ENCODE measurements around the gene GLDN. TPM values are rescaled to one million over a fixed set of nuclear protein-coding genes. Genes with fewer than 3 reads are reported as not detected.

GLDN gene
- total RNA-seq, 4 donors from 2014 or later: 25.1 to 51.7 (median 30.7) TPM

DNA sequence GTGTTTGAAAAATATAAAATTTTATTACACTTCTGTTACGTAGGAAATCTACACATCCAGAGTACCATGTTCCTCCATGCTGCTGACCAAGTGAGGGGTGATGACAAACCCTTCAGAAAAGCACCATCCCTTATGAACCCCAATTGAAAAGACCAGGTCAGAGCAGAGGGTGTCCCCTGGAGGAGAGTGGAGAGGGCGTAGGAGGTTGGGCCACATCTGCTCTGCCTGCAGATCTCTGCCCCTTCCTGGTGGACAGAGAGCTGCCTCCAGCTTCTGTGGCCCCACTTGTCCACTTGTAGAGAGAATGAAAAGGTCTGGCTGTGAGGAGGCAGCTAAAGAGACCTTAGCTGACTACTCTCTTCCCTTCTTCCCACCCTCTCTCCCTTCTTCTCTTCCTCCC is 55.5 kb downstream of the GLDN start:
- ATAC-seq (ENCODE audit: low FRiP score) (no peak), DNase-seq (ENCODE audit: low spot score) (no peak)
- TF ChIP-seq, protein P1, sequence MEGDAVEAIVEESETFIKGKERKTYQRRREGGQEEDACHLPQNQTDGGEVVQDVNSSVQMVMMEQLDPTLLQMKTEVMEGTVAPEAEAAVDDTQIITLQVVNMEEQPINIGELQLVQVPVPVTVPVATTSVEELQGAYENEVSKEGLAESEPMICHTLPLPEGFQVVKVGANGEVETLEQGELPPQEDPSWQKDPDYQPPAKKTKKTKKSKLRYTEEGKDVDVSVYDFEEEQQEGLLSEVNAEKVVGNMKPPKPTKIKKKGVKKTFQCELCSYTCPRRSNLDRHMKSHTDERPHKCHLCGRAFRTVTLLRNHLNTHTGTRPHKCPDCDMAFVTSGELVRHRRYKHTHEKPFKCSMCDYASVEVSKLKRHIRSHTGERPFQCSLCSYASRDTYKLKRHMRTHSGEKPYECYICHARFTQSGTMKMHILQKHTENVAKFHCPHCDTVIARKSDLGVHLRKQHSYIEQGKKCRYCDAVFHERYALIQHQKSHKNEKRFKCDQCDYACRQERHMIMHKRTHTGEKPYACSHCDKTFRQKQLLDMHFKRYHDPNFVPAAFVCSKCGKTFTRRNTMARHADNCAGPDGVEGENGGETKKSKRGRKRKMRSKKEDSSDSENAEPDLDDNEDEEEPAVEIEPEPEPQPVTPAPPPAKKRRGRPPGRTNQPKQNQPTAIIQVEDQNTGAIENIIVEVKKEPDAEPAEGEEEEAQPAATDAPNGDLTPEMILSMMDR (IDR thresholded peaks at IDR 0.05): no peak

- ATAC-seq (ENCODE audit: low FRiP score) (no peak), DNase-seq (ENCODE audit: low spot score) (no peak)
- TF ChIP-seq, protein P1 (IDR thresholded peaks at IDR 0.05): no peak
Measured at GRCh38 chr15:51398626-51399025, 57.2 kb downstream of the GLDN start.

- no peak for DNase-seq (ENCODE audit: low spot score)
- TF ChIP-seq, protein P1 (IDR thresholded peaks at IDR 0.05): no peak
- ATAC-seq (ENCODE audit: low FRiP score): no peak
Measured at GRCh38 chr15:51401051-51401780, 59.8 kb downstream of the GLDN start.

DNA sequence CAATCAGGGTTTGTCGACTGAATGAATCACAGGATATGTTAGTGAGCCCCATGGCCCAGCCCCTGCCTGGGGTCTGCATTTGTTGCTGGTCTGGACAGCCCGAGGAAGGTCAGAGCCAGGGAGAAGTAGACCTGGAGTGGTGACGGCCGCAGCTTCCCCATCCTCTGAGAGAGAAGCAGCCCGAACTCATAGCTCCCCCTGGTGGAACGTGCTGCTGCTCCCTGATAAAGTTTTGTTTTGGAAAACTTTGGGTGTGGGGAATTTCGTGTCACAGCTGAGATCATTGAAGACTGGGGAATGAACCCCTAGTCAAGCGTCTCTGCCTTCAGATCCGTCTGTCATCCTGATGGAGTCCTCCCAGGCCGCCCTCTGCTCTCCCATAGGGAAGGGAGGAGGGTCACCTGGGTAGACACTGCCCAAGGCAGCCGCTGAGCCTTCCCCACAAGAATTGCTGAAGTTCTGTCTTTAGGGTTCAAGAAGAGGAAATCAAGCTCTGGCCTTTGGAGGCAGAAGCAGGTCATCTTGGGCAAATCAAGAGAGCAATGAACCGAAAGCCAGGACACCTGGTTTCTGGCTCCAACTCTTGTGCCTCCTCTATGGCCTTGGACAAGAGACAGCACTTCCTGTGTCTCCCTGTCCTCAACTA is 60.5 kb downstream of the GLDN start:
- DNase-seq (ENCODE audit: low spot score): no peak
- ATAC-seq (ENCODE audit: low FRiP score): no peak
- TF ChIP-seq, protein P1 (IDR thresholded peaks at IDR 0.05): no peak

DNA sequence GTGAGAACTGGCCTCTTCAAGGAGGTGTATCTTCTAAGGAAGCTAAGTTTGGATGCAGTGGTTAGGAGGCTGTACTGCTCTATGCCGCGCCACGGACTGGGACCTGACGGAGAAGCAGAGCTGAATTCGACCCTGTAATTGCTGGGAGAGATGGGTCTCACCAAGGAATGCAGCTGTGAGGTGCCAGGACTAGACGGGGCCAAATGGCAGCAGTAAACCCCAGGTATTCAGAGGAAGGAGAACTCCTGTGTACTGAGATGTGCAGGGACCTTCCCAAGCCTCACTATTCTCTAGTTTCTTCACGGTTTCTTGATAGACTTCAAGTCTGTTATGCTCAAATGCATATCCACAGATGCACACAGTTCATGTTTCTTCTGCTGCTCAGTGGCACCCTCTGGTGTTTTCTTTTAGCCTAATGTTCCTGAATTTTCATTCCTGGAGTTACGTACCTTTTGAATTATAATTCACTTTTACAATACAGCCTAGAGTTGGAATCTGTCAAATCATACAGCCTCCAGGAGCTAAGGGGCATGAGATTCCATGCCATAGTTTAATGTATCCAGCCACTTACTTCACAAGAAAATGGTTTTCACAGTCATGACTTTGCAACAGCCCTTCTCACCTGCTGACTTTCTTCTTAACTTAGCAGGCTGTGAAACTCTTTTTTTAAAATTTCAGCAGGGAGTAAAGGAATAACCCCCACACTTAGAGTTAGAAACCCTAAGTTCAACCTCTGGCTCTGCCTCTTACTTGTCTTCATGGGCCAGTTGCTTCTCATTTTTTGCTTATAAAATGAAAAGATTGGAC is 61.8 kb downstream of the GLDN start:
- DNase-seq (ENCODE audit: low spot score) (no peak), ATAC-seq (ENCODE audit: low FRiP score) (no peak)
- TF ChIP-seq, protein P1 (IDR thresholded peaks at IDR 0.05): no peak

- no peak for ATAC-seq (ENCODE audit: low FRiP score)
- TF ChIP-seq, protein P1 (IDR thresholded peaks at IDR 0.05): no peak
- no peak for DNase-seq (ENCODE audit: low spot score)
Measured at GRCh38 chr15:51403946-51404695, 62.7 kb downstream of the GLDN start.

Measured in omental fat pad (tissue), 4 donors.